Medulla oblongata (tissue), 1 donor: ENCODE measurements around the gene ADSL.

Experiments
- DNase-seq: peaks from one replicate; pipeline ENCODE4 v3.0.0-alpha.2; 2015; ENCODE audit errors: extremely low spot score

ADSL gene

GRCh38 chr22:40405178-40406062, 59.1 kb downstream of the ADSL start:
- no peak for DNase-seq

- no peak for DNase-seq
Measured at GRCh38 chr22:40406063-40406890, 60.0 kb downstream of the ADSL start.

DNA sequence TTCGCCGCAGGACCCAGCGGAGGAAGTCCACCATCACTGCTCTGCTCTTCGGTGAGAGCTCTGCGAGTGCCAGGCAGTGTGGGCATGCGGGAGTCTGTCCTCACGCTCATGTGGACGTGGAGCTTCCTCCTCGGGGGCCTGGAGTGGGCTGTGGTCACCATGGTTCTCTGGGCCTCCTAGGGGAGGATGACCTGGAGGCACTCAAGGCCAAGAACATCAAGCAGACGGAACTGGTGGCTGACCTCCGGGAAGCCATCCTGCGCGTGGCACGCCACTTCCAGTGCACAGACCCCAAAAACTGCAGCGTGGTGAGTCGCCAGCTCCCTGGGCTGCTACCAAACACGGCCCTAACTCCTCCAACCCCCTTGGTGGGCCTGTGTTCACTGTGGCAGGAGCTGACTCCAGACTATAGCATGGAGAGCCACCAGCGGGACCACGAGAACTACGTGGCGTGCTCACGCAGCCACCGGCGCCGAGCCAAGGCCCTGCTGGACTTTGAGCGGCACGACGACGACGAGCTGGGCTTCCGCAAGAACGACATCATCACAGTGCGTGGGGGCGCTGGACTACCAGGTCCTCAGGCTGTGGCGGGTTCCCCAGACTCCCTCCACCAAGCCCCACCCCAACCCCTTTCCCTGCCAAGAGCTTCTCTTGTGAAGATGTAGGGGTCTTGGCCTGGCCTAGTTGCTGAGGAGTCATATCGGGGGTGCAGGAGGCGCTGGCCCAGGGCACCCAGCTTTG, 60.9 kb downstream of the ADSL start:
- DNase-seq, result no peak

DNA sequence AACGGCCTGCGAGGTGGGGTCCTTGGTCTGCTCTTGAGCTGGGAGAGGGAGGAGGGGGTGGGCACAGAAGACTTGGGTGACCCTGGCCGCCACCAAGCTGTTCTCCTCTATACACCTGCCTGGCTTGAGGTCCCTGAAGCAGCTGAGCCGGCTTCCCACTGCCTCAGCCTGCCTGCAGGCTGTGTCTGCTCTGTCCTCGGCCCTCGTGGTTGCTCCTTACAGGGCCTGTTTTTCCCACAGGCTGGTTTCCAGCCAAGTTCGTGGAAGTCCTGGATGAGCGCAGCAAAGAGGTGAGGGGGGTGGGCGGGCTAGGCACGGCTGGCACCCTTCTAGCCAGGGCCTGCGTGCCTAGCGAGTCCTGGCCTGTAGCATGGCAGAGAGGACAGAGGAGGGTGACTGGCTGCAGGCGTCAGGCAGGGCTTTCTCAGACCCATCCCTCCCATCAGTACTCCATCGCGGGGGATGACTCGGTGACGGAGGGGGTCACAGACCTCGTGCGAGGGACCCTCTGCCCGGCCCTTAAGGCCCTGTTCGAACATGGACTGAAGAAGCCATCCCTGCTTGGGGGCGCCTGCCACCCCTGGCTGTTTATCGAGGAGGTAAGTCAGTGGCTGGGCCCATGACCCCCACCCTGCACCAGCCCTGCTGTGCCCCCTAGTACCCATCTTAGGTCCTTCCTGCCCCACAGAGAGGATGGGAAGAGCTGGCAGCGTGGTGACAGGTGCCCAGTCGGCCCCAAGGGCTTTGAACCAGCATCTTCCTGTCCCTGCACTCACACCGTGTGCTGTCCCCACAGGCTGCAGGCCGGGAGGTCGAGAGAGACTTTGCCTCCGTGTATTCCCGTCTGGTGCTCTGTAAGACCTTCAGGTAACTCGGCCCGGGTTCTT, 61.8 kb downstream of the ADSL start:
- no peak for DNase-seq

GRCh38 chr22:40408718-40409612, 62.7 kb downstream of the ADSL start:
- no peak for DNase-seq

DNA sequence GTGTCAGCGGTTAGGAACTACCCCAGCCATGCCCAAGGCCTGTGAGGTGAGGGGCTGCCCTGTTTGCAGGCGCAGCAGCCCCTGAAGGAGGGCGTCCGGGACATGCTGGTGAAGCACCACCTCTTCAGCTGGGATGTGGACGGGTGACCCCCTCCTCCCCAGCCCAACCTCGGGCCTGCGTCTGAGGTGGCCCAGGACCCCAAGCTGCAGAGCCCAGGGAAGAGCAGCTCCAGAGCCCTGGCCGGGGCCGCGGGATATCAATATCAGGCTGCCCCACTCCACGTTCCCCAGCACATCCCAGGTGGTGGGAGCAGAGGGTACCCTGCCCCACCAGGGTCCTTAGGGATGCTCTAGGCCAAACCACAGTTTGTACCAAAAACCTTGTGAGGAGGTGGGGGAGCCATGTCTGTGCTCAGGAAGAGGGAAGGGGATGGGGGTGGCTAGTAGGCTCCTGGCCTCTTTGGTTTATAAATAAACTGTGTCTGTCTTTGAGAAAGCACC, 63.4 kb downstream of the ADSL start:
- DNase-seq, result no peak

GRCh38 chr22:40410272-40410671, 64.0 kb downstream of the ADSL start:
- DNase-seq, result no peak

DNA sequence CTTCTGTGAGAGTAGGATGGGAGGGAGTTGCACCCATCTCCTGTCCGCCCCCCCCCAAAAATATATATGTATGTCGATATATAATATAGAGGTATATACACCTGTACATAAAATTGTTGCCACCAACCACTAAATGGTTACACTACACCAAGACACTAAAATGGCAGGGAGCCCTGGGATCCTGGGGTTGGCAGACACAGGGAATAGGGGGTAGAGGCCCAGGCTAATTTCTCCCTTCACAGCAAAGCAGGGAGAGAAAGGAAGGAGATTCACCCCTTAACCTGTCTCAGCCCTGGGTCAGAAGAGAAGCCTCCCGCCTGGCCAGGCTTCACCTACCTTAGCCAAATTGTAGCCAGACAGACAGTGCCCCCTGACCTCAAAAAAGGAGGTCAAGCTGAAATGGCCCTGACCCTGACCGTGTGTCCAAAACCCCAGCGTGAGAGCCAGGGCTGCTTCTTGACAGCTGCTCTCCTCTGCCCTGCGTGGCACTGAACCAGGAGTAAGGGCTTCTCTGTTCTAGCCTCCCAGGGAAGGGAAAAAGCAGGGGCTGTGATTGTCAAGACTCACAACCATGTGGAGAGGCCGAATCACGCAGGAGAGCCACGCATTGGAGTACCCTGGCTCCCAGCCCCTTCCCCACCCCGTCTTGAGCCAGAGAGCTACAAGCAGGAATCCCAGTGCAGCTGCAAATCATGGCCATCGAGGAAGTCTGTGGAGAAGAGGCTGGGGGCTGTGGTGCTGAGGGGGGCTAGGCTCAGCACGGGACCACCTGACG, 64.6 kb downstream of the ADSL start:
- DNase-seq, result no peak

GRCh38 chr22:40411506-40411861, 65.2 kb downstream of the ADSL start:
- DNase-seq, result no peak

GRCh38 chr22:40412441-40412840, 66.1 kb downstream of the ADSL start:
- DNase-seq, result peak; percentile 55

DNA sequence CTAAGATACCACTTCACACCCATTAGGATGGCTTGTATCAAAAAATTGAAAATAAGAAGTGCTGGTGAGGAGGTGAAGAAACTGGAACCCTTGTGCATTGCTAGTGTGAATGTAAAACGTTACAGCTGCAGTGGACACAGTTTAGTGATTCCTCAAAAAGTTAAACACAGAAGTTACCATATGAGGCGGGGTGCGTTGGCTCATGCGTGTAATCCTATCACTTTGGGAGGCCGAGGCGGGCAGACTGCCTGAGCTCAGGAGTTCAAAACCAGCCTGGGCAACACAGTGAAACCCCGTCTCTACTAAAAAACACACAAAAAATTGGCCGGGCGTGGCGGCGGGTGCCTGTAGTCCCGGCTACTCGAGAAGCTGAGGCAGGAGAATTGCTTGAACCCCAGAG, 67.6 kb downstream of the ADSL start:
- DNase-seq, result no peak

DNA sequence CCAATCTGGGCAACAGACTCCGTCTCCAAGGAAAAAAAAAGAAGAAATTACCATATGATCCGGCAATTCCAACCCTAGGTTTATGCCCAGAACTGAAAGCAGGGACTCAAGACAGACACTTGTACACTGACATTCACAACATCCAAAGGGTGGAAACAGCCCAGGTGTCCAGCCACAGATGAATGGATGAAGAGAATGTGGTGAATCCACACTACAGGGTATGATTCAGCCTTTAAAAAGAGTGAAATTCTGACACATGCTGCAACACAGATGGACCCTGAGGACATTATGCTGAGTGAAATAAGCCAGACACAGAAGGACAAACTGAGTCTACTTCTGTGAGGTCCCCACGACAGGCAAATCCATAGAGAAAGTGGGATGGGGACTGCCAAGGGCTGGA, 68.0 kb downstream of the ADSL start:
- peak; percentile 43 for DNase-seq

DNA sequence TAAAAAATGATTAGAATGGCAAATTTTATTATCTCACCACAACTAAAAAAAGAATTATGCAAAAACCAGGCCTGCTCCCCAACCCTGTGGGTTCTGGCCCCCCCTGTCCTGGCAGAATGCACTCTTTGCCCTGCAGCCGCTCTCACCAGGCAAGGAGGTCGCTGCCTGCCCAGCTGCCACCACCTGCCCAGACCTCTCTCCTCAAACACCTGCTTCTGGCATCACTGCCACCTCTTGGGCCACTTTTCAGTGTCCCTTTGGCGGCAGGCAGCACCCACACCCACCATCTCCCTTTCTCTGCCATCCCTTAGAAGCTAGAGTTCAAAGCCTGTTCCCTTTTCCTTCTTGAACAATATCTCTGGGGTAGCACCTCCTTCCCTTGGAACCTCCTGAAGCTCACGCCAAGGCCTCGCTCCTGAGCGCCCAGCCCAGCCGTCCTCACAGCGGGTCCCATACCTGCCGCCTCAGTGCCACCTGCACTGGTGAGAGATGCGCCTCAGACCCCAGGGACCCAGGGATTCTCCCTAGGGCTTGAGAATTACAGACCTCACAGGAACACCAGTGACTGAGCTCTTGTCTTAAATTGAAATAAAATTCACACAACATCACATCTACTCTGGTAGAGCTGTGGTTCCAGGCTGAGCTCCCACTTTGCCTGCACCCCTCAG, 68.7 kb downstream of the ADSL start:
- no peak for DNase-seq

- no peak for DNase-seq
Measured at GRCh38 chr22:40415531-40416266, 69.4 kb downstream of the ADSL start.

DNA sequence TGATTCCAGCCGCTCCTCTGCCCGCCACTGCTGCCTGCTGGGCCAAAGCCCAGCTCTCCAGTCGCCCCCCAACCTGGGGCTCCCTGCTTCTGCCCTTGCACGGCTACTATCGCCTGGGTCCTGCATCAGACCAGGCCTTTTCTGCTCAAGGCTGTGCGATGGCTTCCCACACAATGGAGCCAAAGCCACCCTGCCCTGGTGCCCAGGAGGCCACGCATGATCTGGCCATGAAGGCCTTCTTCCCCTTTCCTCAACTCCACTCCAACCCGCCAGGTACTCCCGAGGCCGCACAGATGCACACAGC, 69.9 kb downstream of the ADSL start:
- no peak for DNase-seq

DNA sequence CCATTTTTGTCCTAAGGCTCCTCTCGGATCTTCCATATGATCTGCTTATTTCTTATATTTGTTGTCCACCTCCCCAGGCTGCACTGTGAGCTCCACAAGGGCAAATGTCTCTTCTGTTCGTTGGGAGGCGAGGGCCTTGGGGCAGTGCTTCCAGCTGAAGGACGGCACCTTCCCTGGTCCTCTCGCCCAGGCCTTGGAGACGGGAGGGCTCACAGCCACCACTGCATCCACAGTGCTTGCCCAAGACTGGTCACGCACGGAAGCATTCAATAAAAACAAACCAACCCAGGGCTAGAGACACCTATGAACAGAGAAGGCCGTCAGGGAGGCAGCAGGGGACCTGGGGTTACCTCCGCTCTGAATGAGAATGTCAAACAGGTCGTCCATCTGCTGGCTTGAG, 70.3 kb downstream of the ADSL start:
- DNase-seq, result no peak

- DNase-seq, result no peak
Measured at GRCh38 chr22:40417041-40417440, 70.7 kb downstream of the ADSL start.

DNA sequence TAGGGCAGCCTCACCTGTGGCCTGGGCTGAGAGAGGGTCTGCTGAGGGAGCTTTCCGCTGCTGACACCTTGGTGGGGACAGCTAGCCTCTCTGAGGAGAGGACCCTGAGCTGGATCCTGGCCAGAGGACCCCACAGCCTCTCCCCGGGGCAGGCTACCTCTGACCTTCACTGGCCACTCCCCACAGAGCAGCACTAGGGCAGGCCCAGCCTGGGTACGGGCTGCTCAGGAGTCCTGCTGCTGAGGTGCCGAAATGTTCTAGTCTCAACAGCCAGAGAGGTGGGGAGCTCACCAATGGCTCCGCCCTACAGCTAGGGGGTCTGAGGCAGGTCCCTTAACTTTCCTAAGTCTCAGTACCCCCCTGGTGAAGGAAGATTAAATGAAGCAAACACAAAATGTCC, 71.6 kb downstream of the ADSL start:
- no peak for DNase-seq
